ENCODE measurements around the gene ECE2. TPM values are rescaled to one million over a fixed set of nuclear protein-coding genes. Genes with fewer than 3 reads are reported as not detected.

The ECE2 gene
- total RNA-seq, 1 donor, result not detected

- no peak overlapping the region for H3K4me3 ChIP-seq (ENCODE audit: low read depth, low read length)
- peak; percentile 24 for DNase-seq (ENCODE audit: low read depth)
- peak; percentile 15 for TF ChIP-seq CTCF (IDR thresholded peaks at IDR 0.05; ENCODE audit: insufficient read depth, low read depth, low read length)
These were observed 35.3 kb upstream of the ECE2 start for GRCh38 chr3:184240384-184241140.

GRCh38 chr3:184241141-184241446 is 34.7 kb upstream of the ECE2 start:
- no peak overlapping the region for H3K4me3 ChIP-seq (ENCODE audit: low read depth, low read length)
- no peak for DNase-seq (ENCODE audit: low read depth)
- no peak for TF ChIP-seq CTCF (IDR thresholded peaks at IDR 0.05; ENCODE audit: insufficient read depth, low read depth, low read length)

GRCh38 chr3:184241447-184242296 is 34.1 kb upstream of the ECE2 start:
- DNase-seq (ENCODE audit: low read depth), result peak; percentile 14
- H3K4me3 ChIP-seq (ENCODE audit: low read depth, low read length), result no peak overlapping the region
- peak; percentile 42 for TF ChIP-seq CTCF (IDR thresholded peaks at IDR 0.05; ENCODE audit: insufficient read depth, low read depth, low read length)

GRCh38 chr3:184242297-184242685 is 33.5 kb upstream of the ECE2 start:
- no peak overlapping the region for H3K4me3 ChIP-seq (ENCODE audit: low read depth, low read length)
- DNase-seq (ENCODE audit: low read depth), result no peak
- TF ChIP-seq CTCF (IDR thresholded peaks at IDR 0.05; ENCODE audit: insufficient read depth, low read depth, low read length), result no peak

GRCh38 chr3:184248454-184249411 is 27.1 kb upstream of the ECE2 start, which contains the start of gene ALG3:
Gene ALG3 (minus strand): TSS chr3:184248962. CDS start chr3:184248940, 22 bp downstream.
- peak; percentile 91 for DNase-seq (ENCODE audit: low read depth)
- H3K4me3 ChIP-seq (ENCODE audit: low read depth, low read length), result peak within 1 kb of the TSS; percentile 68
- no peak for TF ChIP-seq CTCF (IDR thresholded peaks at IDR 0.05; ENCODE audit: insufficient read depth, low read depth, low read length)

- TF ChIP-seq CTCF (IDR thresholded peaks at IDR 0.05; ENCODE audit: insufficient read depth, low read depth, low read length), result peak; percentile 43
- peak within 1 kb of the TSS; percentile 68 for H3K4me3 ChIP-seq (ENCODE audit: low read depth, low read length)
- peak; percentile 98 for DNase-seq (ENCODE audit: low read depth)
These were observed 26.2 kb upstream of the ECE2 start, which contains the start of gene EEF1AKMT4 for GRCh38 chr3:184249412-184250166. Gene EEF1AKMT4 (plus strand): TSS chr3:184249672. CDS start chr3:184249695, 23 bp downstream.

Data from fibroblast of villous mesenchyme (primary cell).